Measurements from ENCODE around the gene ADARB1.

The ADARB1 gene

GRCh38 chr21:45200581-45201296 lies 126.4 kb downstream of the ADARB1 start:
- no peak for DNase-seq (ENCODE audit: low read depth, low spot score)

DNA sequence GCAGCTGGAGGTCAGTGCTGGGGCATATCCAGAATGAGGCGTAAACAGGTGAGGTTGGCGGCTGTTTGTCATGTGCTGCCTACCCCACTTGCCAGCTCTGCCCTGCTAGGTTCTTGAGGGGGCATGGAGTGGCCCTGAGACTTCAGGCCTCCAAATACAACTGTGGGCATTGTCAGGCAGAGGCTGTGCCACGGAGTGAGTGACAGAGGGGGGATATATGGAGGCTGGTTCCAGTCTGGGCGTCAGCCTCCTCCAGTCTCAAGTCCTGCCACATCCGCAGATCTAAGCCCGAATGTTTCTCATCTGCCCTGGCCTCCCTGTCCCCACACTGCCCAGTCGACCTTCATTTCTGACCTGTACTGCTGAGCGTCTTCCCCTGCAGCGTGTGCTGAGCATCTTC lies 128.0 kb downstream of the ADARB1 start:
- no peak for DNase-seq (ENCODE audit: low read depth, low spot score)

GRCh38 chr21:45202889-45203288 lies 128.5 kb downstream of the ADARB1 start:
- DNase-seq (ENCODE audit: low read depth, low spot score), result no peak

- DNase-seq (ENCODE audit: low read depth, low spot score), result no peak
Observed at GRCh38 chr21:45203983-45204382, 129.6 kb downstream of the ADARB1 start.

- DNase-seq (ENCODE audit: low read depth, low spot score), result no peak
Observed at GRCh38 chr21:45204395-45204794, 130.0 kb downstream of the ADARB1 start.

- DNase-seq (ENCODE audit: low read depth, low spot score), result no peak
Observed at GRCh38 chr21:45207839-45208626, 133.7 kb downstream of the ADARB1 start.

GRCh38 chr21:45208627-45208951 lies 134.2 kb downstream of the ADARB1 start:
- no peak for DNase-seq (ENCODE audit: low read depth, low spot score)

DNA sequence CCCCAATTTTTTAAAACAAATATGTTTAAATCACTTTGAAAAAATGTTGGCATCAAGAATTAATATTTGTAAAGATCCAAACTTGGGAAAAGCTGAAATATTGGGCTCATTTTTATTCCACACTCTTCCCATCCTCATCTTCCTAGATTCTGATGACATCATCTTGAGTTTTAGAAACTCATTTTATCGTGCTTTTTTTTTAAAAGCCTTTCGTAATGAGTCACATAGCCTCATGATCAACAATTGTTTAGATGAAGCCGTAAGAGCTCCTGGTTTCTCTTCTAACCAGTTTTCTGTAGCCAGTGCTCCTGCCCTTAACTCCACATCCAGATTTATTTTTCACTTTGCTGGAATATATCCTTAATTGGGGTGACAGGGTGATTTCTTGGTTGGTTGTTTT lies 134.7 kb downstream of the ADARB1 start:
- no peak for DNase-seq (ENCODE audit: low read depth, low spot score)

GRCh38 chr21:45209685-45210284 lies 135.4 kb downstream of the ADARB1 start:
- DNase-seq (ENCODE audit: low read depth, low spot score), result no peak

DNA sequence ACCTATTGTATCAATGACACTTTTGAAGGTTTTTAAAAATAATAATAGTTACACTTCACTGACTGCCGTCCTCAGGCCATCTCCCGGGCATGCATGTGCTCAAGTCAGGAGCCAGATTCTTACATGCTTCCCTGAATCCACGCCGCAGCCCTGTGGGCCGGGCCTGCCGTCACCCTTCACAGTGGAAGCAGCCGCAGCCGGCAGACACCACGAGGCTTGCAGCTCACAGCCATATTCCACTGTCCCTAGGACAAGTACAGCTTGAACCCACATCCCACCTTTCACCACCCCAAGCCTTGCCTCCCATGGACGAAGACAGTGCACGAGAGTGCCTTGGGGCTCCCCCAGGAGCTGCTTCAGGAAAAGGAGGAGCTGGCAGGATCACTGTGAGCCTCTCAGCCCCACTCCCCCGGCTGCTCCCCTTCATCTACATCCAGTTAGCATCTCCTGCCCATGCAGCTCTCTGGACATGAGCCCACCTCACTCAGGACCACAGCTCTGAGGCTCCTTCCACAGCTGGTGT lies 136.1 kb downstream of the ADARB1 start:
- DNase-seq (ENCODE audit: low read depth, low spot score), result no peak

DNA sequence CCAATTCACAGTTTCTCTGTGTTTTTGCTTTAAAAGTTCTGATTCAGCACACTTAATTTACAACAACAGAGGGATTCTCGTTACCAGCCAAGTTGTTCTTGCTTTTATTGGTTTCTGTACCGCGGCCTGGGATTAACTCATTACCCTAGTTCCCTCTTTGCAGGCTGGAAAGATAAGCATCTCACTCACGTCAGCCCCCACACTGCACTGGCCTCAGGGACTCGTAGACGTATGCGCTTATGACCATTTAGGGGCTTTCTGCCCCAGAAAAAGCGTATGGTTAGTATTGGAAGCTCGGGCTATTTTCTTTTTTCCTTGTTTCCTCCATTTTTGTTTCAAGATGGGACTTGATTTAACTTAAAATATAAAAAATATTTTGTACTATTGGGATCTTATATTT lies 137.3 kb downstream of the ADARB1 start:
- no peak for DNase-seq (ENCODE audit: low read depth, low spot score)

DNA sequence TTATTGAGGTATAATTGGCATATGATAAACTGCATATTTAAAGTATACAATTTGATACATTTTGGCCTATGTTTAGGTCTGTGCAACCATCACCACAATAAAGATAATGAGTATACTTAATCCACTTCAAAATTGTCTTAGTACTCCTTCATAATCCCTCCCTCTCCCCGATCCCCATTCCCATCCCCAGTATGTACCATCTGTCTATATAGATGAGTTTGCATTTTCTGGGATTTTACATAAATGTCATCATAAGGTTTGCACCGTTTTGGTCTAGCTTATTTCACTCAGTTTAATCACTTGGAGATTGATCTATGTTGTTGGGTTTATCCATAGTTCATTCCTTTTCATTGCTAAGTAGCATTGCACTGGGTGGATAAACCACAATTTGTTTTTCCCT lies 139.0 kb downstream of the ADARB1 start:
- DNase-seq (ENCODE audit: low read depth, low spot score), result no peak

- DNase-seq (ENCODE audit: low read depth, low spot score), result no peak
Observed at GRCh38 chr21:45215213-45215612, 140.8 kb downstream of the ADARB1 start.

GRCh38 chr21:45217010-45217409 lies 142.6 kb downstream of the ADARB1 start:
- no peak for DNase-seq (ENCODE audit: low read depth, low spot score)

- DNase-seq (ENCODE audit: low read depth, low spot score), result no peak
Observed at GRCh38 chr21:45219517-45219916, 145.1 kb downstream of the ADARB1 start.

DNA sequence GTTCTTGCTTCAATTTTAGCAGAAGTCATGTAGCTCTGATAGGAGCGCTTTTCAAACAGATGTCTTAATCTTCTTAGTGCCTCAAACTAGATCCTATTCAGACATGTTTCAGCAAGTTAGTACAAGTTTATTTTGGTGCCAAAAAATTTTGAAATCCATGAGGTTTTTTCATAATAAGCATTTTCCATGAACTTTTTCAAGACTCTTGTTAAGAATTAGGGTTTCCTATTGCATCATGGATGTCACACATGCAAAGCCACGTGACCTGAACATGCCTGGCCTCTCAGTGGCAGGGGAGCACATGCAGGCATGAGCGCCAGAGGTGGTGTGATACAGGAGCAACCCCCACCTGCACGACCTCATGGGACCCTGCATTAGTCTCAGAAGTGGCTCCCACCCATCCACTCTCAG lies 145.7 kb downstream of the ADARB1 start:
- no peak for DNase-seq (ENCODE audit: low read depth, low spot score)

GRCh38 chr21:45220714-45221490 lies 146.5 kb downstream of the ADARB1 start:
- no peak for DNase-seq (ENCODE audit: low read depth, low spot score)

DNA sequence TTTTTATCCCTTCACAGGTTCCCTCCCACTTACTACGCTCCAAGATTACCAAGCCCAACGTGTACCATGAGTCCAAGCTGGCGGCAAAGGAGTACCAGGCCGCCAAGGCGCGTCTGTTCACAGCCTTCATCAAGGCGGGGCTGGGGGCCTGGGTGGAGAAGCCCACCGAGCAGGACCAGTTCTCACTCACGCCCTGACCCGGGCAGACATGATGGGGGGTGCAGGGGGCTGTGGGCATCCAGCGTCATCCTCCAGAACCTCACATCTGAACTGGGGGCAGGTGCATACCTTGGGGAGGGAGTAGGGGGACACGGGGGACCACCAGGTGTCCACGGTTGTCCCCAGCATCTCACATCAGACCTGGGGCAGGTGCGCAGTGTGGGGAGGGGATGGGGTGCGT lies 147.6 kb downstream of the ADARB1 start:
- DNase-seq (ENCODE audit: low read depth, low spot score), result no peak

DNA sequence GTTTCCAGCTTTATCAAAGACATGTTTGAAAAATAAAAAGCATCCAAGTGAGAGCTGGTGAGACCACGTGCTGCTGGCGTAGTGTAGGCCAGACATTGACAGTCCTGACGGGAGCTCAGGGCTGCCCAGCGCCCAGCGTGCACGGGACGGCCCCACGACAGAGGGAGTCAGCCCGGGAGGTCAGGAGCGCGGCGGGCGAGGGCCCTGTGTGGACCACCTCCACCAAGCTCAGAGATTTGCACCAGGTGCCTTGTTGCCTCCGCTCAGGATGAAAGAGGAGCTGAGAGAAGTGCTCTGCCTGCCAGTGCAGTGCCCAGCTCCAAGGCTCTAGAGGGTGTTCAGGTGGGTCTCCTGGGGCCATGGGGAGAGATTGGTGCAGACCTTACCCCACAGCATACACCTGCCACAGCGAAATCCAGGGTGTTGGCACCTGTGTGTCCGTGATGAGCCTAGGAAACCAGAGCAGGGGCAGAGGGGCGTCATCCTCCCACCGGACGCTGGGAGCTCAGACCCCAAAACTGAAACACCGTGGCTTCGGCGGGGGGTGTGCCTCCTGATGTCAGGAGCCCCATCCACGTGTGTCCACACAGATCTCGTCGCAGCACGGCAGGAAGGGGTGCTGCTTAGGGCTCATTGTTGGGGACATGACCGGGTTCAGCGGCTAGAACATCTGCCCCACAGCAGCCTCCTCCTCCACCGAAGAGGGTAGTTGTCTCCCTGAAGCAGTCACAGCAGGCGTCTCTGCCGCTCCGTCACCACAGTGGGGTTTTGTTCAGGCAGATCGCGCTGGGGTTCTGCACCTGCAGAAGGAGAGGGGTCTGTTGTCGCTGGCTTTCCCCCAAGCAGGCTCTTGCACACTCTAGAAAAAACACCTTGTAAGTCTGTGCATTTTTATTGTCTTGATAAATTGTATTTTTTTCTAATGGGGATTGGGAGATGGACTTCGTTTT lies 149.1 kb downstream of the ADARB1 start:
- DNase-seq (ENCODE audit: low read depth, low spot score), result no peak

DNA sequence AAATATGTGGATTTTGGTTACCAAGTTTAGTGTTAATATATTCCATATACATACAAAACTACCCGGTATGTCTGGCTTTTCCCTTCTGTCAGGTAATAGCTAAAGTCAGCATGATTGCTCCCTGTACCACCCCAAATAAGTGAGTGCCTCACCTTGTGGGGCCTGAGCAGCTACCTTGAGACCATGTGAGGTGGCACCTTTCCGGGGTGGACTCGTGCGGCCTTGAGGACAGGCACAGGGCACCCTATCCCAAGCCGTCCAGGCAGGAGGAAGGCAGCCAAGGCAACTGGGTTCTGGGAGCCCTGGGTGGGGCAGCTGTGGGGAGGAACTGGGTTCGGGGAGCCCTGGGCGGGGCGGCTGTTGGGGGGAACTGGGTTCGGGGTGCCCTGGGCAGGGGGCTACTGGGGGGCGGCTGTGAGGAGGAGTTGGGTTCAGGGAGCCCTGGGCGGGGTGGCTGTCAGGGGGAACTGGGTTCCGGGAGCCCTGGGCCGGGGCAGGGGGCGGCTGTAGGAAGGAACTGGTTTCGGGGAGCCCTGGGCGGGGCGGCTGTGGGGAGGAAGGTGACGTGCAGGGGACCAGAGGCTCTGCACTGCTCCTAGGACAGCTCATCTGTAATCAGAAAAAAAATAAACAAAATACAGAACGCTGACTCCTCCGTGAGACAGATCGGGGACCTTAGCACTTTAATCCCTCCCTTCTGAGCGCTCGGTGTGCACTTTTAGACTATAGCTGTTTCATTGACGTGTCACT lies 150.0 kb downstream of the ADARB1 start:
- no peak for DNase-seq (ENCODE audit: low read depth, low spot score)

Measured in brain pericyte (primary cell).